Astrocyte (in vitro differentiated cells and primary cell): ENCODE measurements around the gene ASPG.

Source experiments
- CTCF ChIP-seq: IDR thresholded peaks from 2 replicates; pipeline ENCODE4 v1.5.1; 2011; ENCODE audit warnings: low read depth, mild to moderate bottlenecking, inconsistent platforms, low read length, moderate library complexity; ENCODE audit not compliant: insufficient read depth
- EZH2 ChIP-seq: IDR thresholded peaks from 2 replicates; pipeline ENCODE4 v1.6.1; 2012; ENCODE audit warnings: mild to moderate bottlenecking, low read length, inconsistent platforms; ENCODE audit not compliant: insufficient read depth

- TF ChIP-seq CTCF (no peak), EZH2 (no peak)
These were observed 22.4 kb downstream of the ASPG start for GRCh38 chr14:104107611-104108569.
